Right lobe of liver (tissue), 4 donors: Measurements from ENCODE around the gene LCNL1.

ENCODE experiments used
- POLR2A ChIP-seq: fragments of 450-650 bp; IDR thresholded peaks from one replicate; pipeline ENCODE4 v1.6.1; 2017; ENCODE audit warnings: antibody characterized with exemption, mild to moderate bottlenecking
- TF ChIP-seq, protein P1 (sequence below), 4 donors: fragments of 200-600 bp in 3 of 4; fragments of 450-650 bp in 1 of 4; IDR thresholded peaks; one replicate each; pipeline versions ENCODE4 v1.5.1 to v1.8.0; 2016 to 2022; ENCODE audit warnings: antibody characterized with exemption in 4 of 4, mild to moderate bottlenecking in 2 of 4
- donor health status: DM: no; HTN: no; CAD: no.
- donor health status: DM: no; HTN: no; CAD: no.
- donor health status: DM: no; HTN: yes; CAD: no.

DNA sequence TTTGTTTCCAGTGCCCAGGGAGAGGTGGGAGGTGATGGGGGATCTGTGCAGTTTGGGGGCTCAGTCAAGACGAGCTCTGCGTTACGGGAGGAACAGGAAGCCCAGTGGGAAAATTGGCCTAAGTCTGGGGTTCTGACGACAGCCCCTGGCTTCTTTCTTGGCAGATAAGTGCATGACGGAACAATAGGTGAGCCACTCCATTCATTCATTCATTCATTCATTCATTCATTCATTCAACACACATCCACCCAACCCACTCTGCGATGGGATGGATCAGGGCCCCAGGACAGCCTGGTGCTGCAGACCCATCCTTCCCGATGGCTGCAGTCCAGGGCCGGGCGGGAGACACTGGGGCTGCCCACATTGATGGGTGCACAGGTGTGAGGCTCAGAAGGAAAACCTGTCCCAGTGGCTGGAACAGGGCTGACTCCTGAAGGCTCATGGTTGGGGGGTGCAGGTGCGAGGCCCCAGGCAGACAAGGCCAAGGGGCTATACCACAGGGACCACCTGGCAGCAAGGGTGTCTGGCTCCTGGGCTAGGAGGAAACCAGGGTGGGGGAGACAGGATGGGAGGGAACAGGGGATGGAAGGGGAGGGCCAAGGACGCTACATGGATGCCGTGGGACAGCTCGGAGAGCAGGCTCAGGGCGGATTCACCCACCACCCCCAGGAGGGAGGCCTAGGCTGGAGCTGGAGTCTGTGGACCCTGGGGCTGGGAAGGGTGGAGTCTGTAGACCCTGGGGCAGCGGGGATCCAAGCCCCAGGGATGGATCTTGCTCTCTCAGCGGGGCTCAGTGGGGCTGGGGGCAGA is 1.9 kb upstream of the LCNL1 start:
- TF ChIP-seq, protein P1, sequence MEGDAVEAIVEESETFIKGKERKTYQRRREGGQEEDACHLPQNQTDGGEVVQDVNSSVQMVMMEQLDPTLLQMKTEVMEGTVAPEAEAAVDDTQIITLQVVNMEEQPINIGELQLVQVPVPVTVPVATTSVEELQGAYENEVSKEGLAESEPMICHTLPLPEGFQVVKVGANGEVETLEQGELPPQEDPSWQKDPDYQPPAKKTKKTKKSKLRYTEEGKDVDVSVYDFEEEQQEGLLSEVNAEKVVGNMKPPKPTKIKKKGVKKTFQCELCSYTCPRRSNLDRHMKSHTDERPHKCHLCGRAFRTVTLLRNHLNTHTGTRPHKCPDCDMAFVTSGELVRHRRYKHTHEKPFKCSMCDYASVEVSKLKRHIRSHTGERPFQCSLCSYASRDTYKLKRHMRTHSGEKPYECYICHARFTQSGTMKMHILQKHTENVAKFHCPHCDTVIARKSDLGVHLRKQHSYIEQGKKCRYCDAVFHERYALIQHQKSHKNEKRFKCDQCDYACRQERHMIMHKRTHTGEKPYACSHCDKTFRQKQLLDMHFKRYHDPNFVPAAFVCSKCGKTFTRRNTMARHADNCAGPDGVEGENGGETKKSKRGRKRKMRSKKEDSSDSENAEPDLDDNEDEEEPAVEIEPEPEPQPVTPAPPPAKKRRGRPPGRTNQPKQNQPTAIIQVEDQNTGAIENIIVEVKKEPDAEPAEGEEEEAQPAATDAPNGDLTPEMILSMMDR (IDR thresholded peaks at IDR 0.05), result no peak
- no peak for TF ChIP-seq POLR2A
